ENCODE measurements around the gene GALNT9. TPM values are rescaled to one million over a fixed set of nuclear protein-coding genes. Genes with fewer than 3 reads are reported as not detected.
"Not testable (repeated sequence)": the region's sequence is repeated elsewhere in the genome, so short reads cannot be mapped to it uniquely, and the experiment has no call there.

GALNT9 gene
- total RNA-seq, 1 donor from 2014 or later, result 0.33 TPM

GRCh38 chr12:132202929-132203721 is 126.3 kb downstream of the GALNT9 start:
- DNase-seq (ENCODE audit: low read depth, low spot score), result no peak

- DNase-seq (ENCODE audit: low read depth, low spot score), result no peak
These were observed 127.8 kb downstream of the GALNT9 start for GRCh38 chr12:132201391-132202120.

DNA sequence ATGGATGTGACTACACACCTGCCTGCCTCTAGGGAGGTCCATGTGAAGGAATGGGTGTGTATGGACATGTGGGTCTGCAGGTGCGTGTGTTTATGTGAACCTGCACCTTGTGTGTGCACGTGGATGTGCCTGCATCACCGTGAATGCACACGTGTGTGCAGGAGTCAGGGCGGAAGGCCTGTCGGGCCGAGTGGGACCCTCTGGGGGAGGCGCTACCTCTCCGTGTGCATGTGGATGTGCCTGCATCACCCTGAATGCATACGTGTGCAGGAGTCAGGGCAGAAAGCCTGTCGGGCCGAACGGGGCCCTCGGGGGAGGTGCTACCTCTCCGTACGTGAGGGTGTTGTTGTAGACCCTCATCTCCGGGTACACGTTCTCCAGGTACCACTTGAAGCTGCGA is 128.6 kb downstream of the GALNT9 start:
- no peak for DNase-seq (ENCODE audit: low read depth, low spot score)

- no peak for DNase-seq (ENCODE audit: low read depth, low spot score)
These were observed 129.7 kb downstream of the GALNT9 start for GRCh38 chr12:132199526-132200319.

GRCh38 chr12:132199101-132199500 is 130.3 kb downstream of the GALNT9 start:
- DNase-seq (ENCODE audit: low read depth, low spot score), result no peak

DNA sequence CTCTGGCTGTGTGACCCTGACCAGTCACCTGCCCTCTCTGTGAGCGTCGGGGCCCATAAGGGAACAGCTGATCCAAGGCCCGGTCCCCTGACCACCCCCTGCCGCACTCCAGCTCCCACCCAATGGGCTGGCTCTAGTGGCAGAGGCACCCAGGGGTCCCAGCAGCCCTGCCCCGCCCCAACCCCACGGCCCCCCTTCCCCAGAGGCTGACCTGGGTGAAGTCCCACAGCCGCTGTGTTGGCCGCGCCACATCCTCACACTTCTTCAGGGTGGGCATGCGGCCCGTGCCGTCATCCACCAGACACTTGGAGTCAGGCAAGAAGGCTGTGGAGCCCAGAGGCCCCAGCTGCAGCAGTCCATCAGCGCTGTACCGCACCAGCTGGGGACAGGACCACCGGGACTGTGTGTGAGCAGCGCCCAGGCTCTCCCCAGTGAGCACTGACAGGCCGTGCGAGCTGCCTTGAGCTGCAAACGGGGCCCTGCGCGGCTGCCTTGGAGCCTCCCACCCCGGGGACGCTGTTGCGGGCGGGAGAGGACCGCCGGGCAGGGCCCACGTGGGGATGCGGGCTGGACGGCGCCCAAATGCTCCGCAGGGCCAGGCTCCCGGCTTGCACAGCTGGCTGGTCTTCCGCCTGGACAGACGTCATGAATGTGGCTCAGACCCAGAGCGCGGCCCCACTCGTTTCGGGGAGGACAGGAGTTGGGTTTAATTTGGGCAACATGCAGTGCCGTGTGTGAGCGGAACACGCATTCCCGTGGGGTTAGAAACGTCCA is 131.6 kb downstream of the GALNT9 start:
- no peak for DNase-seq (ENCODE audit: low read depth, low spot score)

DNA sequence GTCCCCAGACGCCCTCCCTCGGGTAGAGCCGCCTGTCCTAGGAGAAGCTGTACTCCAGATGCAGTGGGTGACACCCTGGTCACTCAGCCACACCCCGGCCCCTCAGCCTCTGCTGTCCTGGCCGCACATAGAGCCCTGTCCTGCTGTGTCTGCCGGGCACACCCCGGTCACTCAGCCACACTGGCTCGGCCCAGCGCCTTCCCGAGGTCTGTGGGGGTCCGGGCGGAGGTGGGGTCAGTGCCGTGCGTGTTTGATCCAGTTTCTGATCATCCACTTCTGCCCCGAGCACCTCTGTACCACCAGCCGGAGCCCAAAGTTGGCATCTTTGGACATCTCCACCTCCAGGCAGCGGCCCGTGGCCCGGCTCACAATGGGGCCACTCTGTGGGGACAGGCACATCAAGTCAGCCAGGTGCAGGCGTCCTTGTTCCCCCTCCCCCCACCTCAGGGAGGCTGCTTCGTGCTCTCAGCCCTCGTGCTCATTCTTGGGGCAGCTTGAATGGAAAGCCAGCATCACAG is 132.5 kb downstream of the GALNT9 start:
- DNase-seq (ENCODE audit: low read depth, low spot score), result no peak

- DNase-seq (ENCODE audit: low read depth, low spot score), result no peak
These were observed 133.1 kb downstream of the GALNT9 start for GRCh38 chr12:132196038-132196872.

DNA sequence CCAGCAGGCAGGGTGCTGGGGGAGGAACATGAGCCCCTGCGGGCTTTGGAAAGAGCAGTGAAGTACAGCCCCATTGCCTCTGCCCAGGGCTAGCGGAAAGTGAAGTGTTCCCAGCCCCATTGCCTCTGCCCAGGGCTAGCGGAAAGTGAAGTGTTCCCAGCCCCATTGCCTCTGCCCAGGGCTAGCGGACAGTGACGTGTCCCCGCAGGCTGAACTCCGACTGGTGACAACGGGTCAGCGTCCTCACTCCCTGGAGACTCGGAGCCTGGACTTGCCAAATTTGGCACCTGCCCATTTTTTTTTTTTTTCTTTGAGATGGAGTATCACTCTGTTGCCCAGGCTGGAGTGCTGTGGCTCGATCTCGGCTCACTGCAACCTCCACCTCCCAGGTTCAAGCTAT is 134.1 kb downstream of the GALNT9 start:
- DNase-seq (ENCODE audit: low read depth, low spot score), result not testable (repeated sequence)

DNA sequence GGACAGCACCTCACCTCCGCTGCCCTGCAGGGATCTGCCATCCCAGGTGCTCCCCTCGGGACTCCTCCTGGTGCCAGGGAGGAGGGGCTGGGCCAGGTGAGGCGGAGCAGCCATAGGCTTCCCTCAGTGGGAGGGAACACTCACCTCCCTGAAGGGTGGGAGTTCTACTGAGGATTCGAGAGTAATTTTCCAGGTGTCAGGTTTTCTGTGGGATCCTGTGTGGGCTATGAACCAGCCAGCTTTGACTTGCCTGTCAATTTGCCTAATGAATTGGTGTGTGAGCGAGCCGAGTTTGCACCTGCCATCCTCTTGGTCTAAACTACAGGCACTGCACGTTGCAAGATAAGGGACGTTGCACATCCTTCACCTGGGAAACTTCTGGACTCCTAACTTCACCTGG is 134.8 kb downstream of the GALNT9 start:
- DNase-seq (ENCODE audit: low read depth, low spot score), result no peak

- no peak for DNase-seq (ENCODE audit: low read depth, low spot score)
These were observed 135.3 kb downstream of the GALNT9 start for GRCh38 chr12:132194056-132194455.

DNA sequence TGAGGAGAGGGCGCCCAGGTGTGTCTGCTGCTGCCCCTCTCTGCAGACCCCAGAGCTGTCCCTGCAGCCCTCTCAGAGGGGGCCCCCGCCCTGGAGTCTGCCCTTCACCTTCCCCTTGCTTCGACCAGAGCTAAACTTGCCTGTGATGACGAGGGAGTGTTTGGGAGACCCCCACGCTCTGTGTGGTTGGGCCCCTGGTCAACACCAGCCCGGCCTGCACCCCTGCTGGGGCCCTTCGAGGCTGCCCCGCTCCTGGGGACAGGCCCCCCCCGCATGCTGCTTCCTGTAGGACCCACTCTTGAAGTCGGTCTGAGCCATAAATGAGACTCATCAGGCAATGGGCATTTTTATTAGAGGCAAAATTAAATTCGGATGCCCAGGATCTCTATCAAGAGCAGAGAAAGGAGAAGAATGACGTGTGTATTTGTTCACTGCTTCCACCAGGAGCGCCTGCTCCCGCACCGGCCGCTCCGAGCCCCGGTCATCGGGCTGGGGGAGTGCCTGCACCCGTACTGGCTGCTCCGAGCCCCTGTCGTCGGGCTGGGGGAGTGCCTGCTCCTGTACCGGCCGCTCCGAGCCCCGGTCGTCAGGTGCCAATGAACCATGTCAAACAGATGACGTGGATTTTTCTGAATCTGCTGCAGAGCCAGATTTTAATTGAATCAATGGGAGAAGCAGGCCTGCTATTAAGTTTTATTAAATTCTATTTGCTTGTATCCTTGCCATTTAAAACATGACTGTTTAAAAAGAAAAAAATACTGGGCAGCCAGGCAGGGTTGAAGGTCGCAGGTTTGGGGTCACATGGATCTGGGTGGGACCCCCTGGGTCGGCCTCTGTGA is 137.5 kb downstream of the GALNT9 start:
- DNase-seq (ENCODE audit: low read depth, low spot score), result no peak

- DNase-seq (ENCODE audit: low read depth, low spot score), result no peak
These were observed 138.4 kb downstream of the GALNT9 start for GRCh38 chr12:132190834-132191500.

DNA sequence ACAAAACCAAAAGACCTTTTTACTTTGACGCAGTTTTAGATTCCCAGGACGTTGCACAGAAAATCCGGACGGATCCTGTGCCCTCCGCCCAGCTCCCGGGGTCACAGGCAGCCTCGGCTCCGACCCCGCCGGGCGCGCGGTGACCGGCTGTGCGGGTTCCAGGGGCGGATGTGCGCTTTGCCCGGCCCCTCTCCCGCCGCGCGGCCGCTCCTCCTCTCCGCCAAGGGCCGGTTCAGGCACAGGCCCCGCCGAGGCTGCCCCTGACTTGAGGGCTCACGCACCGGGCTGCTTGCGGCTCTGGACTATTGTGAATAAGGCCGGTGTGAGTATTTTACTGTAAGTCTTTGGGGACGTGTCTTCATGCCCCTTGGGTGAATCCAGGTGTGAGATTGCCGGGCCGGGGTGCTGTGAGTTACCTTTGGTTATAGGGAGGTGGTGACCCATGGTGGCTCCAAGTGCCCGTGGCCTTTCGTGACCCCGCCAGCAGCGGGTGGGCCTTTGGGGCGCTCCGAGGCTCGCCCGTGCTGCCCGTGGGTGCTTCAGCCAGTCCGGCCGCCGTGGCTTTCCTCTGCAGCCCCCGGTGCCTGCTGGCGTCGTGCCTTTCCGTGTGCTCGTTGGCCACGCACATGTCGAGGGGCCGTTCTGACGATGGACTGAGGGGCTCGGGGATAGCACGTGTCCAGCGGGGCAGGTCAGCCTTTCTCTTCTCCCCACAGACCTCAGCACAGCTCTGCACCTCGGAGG is 139.2 kb downstream of the GALNT9 start:
- no peak for DNase-seq (ENCODE audit: low read depth, low spot score)

GRCh38 chr12:132189378-132190011 is 139.9 kb downstream of the GALNT9 start:
- DNase-seq (ENCODE audit: low read depth, low spot score), result peak; percentile 8

DNA sequence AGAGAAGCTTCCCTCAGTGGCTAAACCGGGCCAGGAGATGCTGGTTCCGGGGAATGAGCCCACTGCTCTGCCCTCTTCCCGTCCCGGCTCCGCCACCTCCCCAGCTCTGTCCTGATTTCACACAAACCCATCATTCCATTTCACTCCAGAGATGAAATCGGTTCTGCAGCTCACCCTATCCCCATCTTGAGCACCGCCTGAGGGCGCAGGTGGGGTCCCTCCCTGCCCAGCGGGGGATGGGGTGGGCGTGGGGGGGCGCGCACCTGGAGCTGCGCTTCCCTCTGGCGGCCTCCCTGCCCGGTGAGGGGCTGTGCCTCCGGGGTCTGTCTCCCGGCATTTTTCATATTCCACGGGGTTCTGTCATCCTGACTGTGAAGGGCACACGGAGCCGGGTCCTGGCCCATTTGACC is 140.5 kb downstream of the GALNT9 start:
- DNase-seq (ENCODE audit: low read depth, low spot score), result no peak

DNA sequence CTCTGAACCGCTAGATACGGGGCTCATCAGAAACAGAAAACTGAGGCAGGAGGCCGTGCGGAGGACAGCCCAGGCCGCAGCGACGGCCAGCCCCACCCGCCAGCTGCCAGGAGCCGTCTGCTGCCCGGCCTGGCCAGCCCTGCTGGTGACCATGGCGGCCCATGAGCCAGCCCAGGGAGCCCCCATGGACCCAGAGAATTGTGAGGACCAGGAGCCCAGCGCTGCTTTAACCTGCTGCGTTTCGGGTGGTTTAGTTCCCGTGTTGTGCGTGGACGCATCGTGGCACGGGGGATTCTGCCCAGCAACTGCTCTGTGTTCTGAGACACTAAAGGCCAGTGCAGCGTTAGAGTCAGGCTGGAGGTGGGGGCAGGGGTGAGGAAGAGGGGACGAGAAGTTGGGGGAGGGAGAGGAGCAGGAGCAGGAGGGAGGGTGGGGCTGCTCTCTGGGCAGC is 140.9 kb downstream of the GALNT9 start:
- DNase-seq (ENCODE audit: low read depth, low spot score), result no peak

Measured in pulmonary artery endothelial cell (primary cell).